ENCODE measurements around the gene PEAK1.

Gene PEAK1

GRCh38 chr15:77093436-77093835, 326.5 kb downstream of the PEAK1 start:
- no peak overlapping the region for H3K27ac ChIP-seq
- TF ChIP-seq CTCF (conservative IDR thresholded peaks at IDR 0.05) (no peak), ZFX (IDR thresholded peaks at IDR 0.05) (no peak)

- TF ChIP-seq ZFX (IDR thresholded peaks at IDR 0.05), result no peak
- TF ChIP-seq CTCF (conservative IDR thresholded peaks at IDR 0.05), result no peak
- H3K27ac ChIP-seq, result no peak overlapping the region
These were observed 328.8 kb downstream of the PEAK1 start for GRCh38 chr15:77091097-77091496.

- no peak overlapping the region for H3K27ac ChIP-seq
- TF ChIP-seq CTCF (conservative IDR thresholded peaks at IDR 0.05) (no peak), ZFX (IDR thresholded peaks at IDR 0.05) (no peak)
These were observed 332.7 kb downstream of the PEAK1 start for GRCh38 chr15:77087213-77087612.

GRCh38 chr15:77085297-77085696, 334.6 kb downstream of the PEAK1 start:
- H3K27ac ChIP-seq, result no peak overlapping the region
- TF ChIP-seq CTCF (conservative IDR thresholded peaks at IDR 0.05), result no peak
- no peak for TF ChIP-seq ZFX (IDR thresholded peaks at IDR 0.05)

- no peak overlapping the region for H3K27ac ChIP-seq
- no peak for TF ChIP-seq CTCF (conservative IDR thresholded peaks at IDR 0.05)
- no peak for TF ChIP-seq ZFX (IDR thresholded peaks at IDR 0.05)
These were observed 335.5 kb downstream of the PEAK1 start for GRCh38 chr15:77084436-77084835.

- TF ChIP-seq CTCF (conservative IDR thresholded peaks at IDR 0.05) (no peak), ZFX (IDR thresholded peaks at IDR 0.05) (no peak)
- H3K27ac ChIP-seq, result no peak overlapping the region
These were observed 336.3 kb downstream of the PEAK1 start for GRCh38 chr15:77083381-77084160.

GRCh38 chr15:77081971-77082370, 337.9 kb downstream of the PEAK1 start:
- TF ChIP-seq ZFX (IDR thresholded peaks at IDR 0.05) (no peak), CTCF (conservative IDR thresholded peaks at IDR 0.05) (no peak)
- H3K27ac ChIP-seq, result no peak overlapping the region
